Osteoblast (primary cell): Measurements from ENCODE around the gene CHMP4A. TPM values are rescaled to one million over a fixed set of nuclear protein-coding genes. Genes with fewer than 3 reads are reported as not detected.
"Not testable (repeated sequence)": the region's sequence is repeated elsewhere in the genome, so short reads cannot be mapped to it uniquely, and the experiment has no call there.

Source experiments
- DNase-seq: peaks from one replicate; pipeline ENCODE4 v3.0.0; 2011; ENCODE audit warnings: low spot score, mixed read lengths; ENCODE audit not compliant: insufficient read length; ENCODE audit errors: missing footprints
- H2AFZ ChIP-seq: 2 replicates; pipeline ENCODE4 v1.6.0; 2011; ENCODE audit warnings: mild to moderate bottlenecking, low read length
- H3K27ac ChIP-seq: 2 replicates; pipeline ENCODE4 v1.5.1; 2011; ENCODE audit warnings: mild to moderate bottlenecking, low read depth, low read length, moderate library complexity
- H3K27me3 ChIP-seq: 2 replicates; pipeline ENCODE4 v1.6.0; 2012; ENCODE audit warnings: mild to moderate bottlenecking, control low read depth, inconsistent platforms, low read length, moderate library complexity; ENCODE audit not compliant: insufficient read depth
- H3K36me3 ChIP-seq: 2 replicates; pipeline ENCODE4 v1.5.1; 2011; ENCODE audit warnings: mild to moderate bottlenecking, low read length, control low read depth, moderate library complexity; ENCODE audit not compliant: insufficient read depth
- H3K4me1 ChIP-seq: 2 replicates; pipeline ENCODE4 v1.5.1; 2011; ENCODE audit warnings: mild to moderate bottlenecking, low read length, control low read depth, moderate library complexity; ENCODE audit not compliant: insufficient read depth
- H3K4me2 ChIP-seq: 2 replicates; pipeline ENCODE4 v1.6.0; 2011; ENCODE audit warnings: mild to moderate bottlenecking, low read length; ENCODE audit not compliant: insufficient read depth
- H3K4me3 ChIP-seq: fragments of 200-600 bp; sonication (generic); 3 replicates; pipeline ENCODE4 v1.5.1; 2012; ENCODE audit warnings: mild to moderate bottlenecking, low read length, inconsistent platforms; ENCODE audit not compliant: insufficient read depth
- H3K79me2 ChIP-seq: 2 replicates; pipeline ENCODE4 v1.6.0; 2012; ENCODE audit warnings: mild to moderate bottlenecking, low read length, control low read depth, inconsistent platforms; ENCODE audit not compliant: insufficient read depth
- H3K9me3 ChIP-seq: 2 replicates; pipeline ENCODE4 v1.5.1; 2011; ENCODE audit warnings: low read depth, low read length, control low read depth
- H4K20me1 ChIP-seq: 2 replicates; pipeline ENCODE4 v1.6.0; 2012; ENCODE audit warnings: mild to moderate bottlenecking, low read length, control low read depth; ENCODE audit not compliant: insufficient read depth
- CTCF ChIP-seq: IDR thresholded peaks from 2 replicates; pipeline ENCODE4 v1.5.1; 2011; ENCODE audit warnings: mild to moderate bottlenecking, low read depth, low read length, moderate library complexity; ENCODE audit errors: extremely low read depth
- total RNA-seq: library from RNA; depleted of rRNA; stranded (reverse); fragments of >200 nt; gene quantifications from 2 replicates; pipeline ENCODE4 v1.2.3, GENCODE V29; 2012

The CHMP4A gene
- total RNA-seq, 1 donor = 19.2 TPM

DNA sequence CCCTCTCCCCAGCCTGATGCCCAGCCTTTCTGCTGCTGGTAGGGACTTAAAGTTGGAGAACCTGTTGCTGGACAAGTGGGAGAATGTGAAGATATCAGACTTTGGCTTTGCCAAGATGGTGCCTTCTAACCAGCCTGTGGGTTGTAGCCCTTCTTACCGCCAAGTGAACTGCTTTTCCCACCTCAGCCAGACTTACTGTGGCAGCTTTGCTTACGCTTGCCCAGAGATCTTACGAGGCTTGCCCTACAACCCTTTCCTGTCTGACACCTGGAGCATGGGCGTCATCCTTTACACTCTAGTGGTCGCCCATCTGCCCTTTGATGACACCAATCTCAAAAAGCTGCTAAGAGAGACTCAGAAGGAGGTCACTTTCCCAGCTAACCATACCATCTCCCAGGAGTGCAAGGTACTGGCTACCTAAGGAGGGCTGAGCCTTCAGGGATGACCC lies 6.2 kb downstream of the CHMP4A start:
- no peak for DNase-seq
- H3K4me1 ChIP-seq = no peaks in the 10 kb centered on the region
- H3K36me3 ChIP-seq = peaks cover 68% of the 10 kb centered on the region
- H3K4me2 ChIP-seq = no peak overlapping the region
- no peaks in the 10 kb centered on the region for H3K27me3 ChIP-seq
- H2AFZ ChIP-seq = no peak overlapping the region
- no peak for TF ChIP-seq CTCF
- peaks cover 22% of the 10 kb centered on the region for H3K79me2 ChIP-seq
- no peak overlapping the region for H3K4me3 ChIP-seq
- no peaks in the 10 kb centered on the region for H4K20me1 ChIP-seq
- no peak overlapping the region for H3K27ac ChIP-seq
- no peaks in the 10 kb centered on the region for H3K9me3 ChIP-seq

DNA sequence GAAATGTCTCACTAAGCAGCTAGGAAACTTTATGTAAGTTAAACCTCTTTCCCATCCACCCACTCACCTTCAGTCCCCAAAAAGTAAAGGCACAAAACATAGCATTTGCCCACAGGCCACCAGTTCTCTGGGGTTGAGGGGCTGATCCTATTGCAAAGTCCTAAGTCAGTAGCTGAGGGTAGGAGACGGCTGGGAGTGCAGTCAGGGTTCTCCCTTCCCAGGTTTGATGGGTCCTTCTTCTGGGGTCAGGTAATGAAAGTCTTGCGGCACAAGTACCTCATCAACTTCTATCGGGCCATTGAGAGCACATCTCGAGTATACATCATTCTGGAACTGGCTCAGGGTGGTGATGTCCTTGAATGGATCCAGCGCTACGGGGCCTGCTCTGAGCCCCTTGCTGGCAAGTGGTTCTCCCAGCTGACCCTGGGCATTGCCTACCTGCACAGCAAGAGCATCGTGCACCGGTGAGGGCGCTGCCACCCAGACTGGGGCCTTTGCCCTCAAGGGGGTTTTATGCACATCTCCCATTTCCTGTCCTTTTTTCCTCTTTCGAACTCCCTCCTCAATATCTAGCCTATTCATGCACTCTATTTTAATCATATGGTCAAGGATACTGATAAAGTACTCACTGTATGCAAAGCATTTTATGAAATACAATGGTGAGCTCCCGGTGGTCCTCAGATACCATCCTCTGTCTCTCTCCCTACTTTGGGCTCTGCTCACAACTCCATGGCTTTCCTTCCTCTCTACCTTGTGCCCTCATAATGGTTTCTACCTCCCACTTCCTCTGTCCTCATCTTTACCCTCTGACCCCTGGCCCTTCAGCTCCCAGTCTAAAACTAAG lies 6.8 kb downstream of the CHMP4A start:
- Histone ChIP-seq H3K36me3 (peaks cover 73% of the 10 kb centered on the region), H3K27me3 (no peaks in the 10 kb centered on the region), H3K27ac (no peak overlapping the region), H3K9me3 (no peaks in the 10 kb centered on the region), H3K4me1 (no peaks in the 10 kb centered on the region), H3K4me2 (no peak overlapping the region), H3K79me2 (peaks cover 22% of the 10 kb centered on the region), H2AFZ (no peak overlapping the region), H3K4me3 (no peak overlapping the region), H4K20me1 (no peaks in the 10 kb centered on the region)
- DNase-seq = peak; percentile 27
- no peak for TF ChIP-seq CTCF

DNA sequence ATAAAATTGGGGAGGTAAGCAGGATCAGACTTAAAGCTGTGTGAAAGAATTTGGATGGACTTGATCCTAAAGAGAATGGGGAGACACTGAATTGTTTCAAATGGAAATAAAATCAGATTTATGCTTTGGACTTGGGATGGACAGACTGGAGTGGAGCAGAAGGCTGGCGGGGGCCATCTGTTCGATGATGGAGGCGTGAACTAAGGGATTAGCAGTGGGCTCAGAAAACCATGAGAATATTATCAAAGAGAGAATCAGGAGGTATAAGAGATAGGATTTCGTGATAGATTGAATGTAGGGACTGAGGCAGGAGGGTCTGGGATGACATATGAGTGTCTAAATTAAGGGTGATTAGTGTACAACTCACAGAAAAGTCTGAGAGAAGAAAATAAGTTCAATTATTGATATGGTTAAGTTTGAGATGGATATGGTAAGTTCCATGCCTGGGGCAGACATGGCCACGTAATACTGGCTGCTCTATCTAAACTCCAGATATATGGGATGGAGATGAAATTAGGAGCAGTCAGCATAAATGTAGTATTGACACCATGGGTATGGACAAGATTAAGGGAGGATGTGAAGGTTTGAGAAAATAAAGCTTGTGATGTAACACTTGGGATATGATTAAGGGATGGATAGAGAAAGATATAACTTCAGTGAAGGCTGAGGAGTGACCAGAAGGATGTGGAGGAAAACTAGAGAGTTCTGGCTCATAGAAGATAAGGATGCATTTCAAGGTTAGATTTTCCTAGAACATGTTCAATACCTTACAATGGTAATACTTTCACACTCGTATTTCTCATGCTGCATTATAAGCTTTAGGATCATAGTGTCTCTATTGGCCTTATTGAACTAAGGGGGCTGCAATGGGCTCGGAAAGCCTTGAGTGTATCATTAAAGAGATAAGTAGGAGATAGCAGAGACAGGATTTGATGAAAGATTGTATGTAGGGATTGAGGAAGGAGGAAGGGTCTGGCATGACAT lies 8.8 kb downstream of the CHMP4A start:
- H4K20me1 ChIP-seq = no peaks in the 10 kb centered on the region
- no peaks in the 10 kb centered on the region for H3K27me3 ChIP-seq
- H2AFZ ChIP-seq = no peak overlapping the region
- H3K4me2 ChIP-seq = no peak overlapping the region
- no peaks in the 10 kb centered on the region for H3K4me1 ChIP-seq
- peaks cover 16% of the 10 kb centered on the region for H3K79me2 ChIP-seq
- no peak overlapping the region for H3K27ac ChIP-seq
- H3K36me3 ChIP-seq = peaks cover 56% of the 10 kb centered on the region
- no peak for TF ChIP-seq CTCF
- DNase-seq = peak; percentile 18
- no peak overlapping the region for H3K4me3 ChIP-seq
- no peaks in the 10 kb centered on the region for H3K9me3 ChIP-seq

GRCh38 chr14:24203249-24203886 lies 9.9 kb downstream of the CHMP4A start:
- H3K27me3 ChIP-seq, H4K20me1 ChIP-seq, H3K4me3 ChIP-seq, H2AFZ ChIP-seq, H3K9me3 ChIP-seq, H3K4me2 ChIP-seq, H3K4me1 ChIP-seq, H3K27ac ChIP-seq: not testable (repeated sequence)
- Histone ChIP-seq H3K79me2 (peaks cover 20% of the 10 kb centered on the region), H3K36me3 (peaks cover 48% of the 10 kb centered on the region)
- peak; percentile 21 for DNase-seq

- H3K27ac ChIP-seq, H3K27me3 ChIP-seq, H2AFZ ChIP-seq, H4K20me1 ChIP-seq, DNase-seq, H3K4me1 ChIP-seq, H3K4me2 ChIP-seq, H3K4me3 ChIP-seq, H3K9me3 ChIP-seq: not testable (repeated sequence)
- Histone ChIP-seq H3K36me3 (peaks cover 40% of the 10 kb centered on the region), H3K79me2 (peaks cover 17% of the 10 kb centered on the region)
Measured at GRCh38 chr14:24202538-24202937, 10.8 kb downstream of the CHMP4A start.
